Left kidney (tissue), 2 donors: ENCODE results near the gene IL15RA. TPM values are rescaled to one million over a fixed set of nuclear protein-coding genes. Genes with fewer than 3 reads are reported as not detected.
"Not testable (repeated sequence)": the region's sequence is repeated elsewhere in the genome, so short reads cannot be mapped to it uniquely, and the experiment has no call there.

Source experiments
- DNase-seq: peaks from one replicate; pipeline ENCODE4 v3.0.0-alpha.2; 2013
- polyA plus RNA-seq: library from polyadenylated mRNA; unstranded; fragments of 120-200 nt; gene quantifications from one replicate; pipeline ENCODE4 v1.2.1, GENCODE V29; 2013; ENCODE audit not compliant: insufficient read length

Gene IL15RA
- polyA plus RNA-seq, 1 donor, result 1.8 TPM

DNA sequence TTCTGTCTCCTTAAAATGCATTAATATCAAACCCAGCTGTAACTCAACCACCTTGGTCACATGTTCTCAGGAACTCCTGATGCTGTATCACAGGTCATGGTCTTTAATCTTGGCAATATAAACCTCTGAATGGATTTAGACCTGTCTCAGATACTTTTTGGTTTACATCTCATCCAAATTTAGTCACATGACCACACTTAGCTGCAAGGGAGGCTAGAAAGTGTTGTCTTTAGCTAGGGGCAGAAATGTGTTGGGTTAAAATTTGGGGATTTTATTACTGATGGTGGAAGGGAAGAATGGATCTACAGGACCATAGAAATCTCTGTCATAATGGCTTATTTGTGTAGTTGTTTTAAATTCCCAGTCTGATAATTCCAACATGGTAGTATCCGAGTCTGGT is 29.6 kb upstream of the IL15RA start:
- DNase-seq, result no peak

DNA sequence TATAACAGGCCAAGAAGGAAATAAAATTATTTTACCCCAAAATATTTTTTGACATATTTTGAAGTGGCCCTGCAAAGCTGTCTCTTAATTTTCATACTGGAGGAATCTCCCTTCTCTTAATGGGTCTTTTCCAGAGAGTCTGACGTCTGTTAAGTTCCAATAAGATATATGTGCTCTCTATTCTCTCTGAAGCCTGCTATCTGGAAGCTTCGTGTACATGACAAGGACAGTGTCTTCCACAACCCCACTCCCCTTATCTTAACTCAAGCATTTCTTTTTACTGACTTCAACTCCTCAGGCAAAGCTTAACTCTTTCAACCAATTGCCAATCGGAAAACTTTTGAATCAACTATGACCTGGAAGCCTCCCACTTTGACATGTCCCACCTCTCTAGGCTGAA is 29.2 kb upstream of the IL15RA start:
- no peak for DNase-seq

DNA sequence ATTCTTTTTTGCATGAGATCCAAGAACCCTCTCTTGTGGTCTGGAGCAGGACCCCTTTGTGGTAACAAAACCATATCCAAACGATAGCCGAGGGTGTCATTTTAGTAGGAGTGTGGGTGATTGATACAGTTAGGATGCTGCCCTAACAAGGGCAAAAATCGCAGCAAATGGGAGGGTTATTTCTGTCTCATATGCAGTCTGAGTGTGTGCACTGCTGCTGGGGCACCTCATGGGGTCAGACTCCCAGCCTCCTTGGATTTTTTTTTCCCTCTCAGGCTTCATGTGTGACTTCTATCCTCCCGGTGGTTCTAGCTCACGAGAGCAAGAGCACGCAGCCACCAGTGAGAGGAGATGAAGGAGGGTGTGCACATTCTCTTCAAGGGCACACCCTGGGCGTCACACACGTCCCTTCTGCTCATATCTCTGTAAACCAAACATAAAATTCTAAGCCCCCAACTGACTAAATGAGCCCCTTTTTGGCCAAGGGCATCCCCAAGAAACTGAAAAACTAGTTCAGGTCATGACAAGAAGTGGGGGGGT is 28.6 kb upstream of the IL15RA start:
- DNase-seq, result no peak

DNA sequence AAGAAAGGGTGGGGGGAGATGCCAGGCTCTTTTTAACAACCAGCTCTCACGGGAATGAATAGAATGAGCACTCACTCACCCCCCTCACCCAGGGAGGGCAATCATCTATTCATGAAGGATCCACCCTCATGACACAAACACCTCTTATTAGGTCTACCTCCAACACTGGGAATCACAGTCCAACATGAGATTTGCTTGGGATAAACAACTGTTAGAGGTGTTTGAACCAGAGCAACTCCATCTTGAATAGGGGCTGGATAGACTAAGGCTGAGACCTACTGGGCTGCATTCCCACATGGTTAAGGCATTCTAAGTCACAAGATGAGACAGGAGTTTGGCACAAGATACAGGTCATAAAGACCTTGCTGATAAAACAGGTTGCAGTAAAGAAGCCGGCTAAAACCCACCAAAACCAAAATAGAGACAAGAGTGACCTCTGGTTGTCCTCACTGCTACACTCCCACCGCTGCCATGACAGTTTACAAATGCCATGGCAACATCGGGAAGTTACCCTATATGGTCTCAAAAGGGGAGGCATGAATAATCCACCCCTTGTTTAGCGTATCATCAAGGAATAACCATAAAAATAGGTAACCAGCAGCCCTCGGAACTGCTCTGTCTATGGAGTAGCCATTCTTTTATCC is 27.9 kb upstream of the IL15RA start:
- DNase-seq, result not testable (repeated sequence)

DNA sequence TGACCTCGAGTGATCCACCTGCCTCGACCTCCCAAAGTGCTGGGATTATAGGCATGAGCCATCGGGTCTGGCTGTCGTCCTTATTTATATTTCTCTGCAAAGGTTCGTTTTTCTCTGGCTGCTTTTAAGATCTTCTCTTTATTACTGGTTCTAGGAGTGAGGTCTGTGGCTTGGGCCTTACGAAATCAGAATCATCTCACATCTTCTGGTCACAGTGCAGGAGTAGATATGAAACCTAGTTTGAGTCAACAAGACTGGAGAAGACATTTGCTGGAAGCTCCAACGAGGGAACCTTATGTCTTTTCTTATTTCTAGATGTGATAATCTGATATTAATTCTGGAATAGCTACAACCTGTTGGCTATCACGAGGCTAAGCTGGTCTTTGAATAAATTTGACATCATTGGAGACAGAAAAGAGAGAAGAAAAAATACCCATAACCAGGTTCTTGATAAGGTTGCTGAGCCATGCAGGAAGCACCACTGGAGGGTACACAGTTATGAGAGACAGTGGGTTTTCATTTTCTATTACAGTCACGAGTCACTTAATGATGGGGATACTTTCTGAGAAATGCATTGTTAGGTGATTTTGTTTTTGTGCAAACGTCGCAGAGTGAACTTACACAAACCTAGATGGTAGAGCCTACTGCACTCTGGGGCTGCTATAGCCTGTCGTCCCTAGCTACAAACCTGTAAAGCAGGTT is 25.6 kb upstream of the IL15RA start:
- no peak for DNase-seq

DNA sequence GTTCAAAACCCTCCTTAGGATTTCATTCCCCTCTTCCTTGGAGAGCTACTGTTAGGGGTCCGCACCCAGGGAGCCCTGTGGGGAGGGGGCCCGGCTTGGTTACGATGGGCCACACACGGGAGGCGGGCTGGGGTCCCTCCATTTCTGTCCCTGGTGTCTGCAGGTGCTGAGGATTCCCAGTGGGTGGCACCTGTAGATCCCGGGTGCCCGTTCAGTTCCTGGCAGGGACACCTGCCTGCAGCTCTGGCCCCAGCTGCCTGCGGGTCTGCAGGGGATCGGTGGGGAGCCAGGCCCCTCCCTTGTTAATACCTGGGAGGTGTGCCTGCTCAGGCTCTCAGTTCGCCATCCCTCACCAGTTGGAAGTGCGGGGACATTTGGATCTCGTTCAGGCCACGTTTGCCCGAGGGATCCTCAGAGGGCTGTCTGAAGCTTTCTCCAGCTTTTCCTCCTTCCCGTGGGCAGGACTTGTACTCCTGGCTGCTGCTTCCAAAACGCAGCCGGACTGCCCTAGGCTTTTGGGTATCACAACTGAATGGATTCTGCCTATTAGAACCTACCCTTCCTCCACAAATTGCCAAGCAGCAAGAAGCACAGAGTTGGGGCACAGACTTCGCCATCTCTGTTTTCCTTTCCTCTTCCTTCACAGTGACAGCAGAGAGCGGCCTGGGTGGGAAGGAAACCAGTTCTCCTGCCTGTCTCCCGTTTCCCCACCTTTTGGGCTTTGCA is 22.3 kb upstream of the IL15RA start:
- DNase-seq, result no peak

DNA sequence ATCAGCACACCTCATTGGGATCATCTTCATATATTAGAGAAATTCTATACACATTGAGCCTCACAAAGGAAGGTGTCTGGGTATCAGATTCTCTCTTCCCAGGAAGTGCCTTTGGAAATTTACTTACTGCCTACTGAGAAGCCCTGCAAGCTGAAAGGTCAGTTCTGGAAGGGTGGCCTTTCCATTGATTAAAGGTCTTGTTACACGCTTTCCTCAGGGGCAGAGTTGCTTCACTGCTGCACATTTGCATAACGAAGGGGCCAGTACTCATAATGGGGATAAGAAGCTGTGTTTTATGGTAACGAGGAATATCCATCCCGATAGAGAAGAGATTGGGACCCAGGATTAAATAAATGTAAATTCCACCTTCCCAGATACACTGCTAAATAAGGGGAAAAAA is 19.4 kb upstream of the IL15RA start:
- no peak for DNase-seq

DNA sequence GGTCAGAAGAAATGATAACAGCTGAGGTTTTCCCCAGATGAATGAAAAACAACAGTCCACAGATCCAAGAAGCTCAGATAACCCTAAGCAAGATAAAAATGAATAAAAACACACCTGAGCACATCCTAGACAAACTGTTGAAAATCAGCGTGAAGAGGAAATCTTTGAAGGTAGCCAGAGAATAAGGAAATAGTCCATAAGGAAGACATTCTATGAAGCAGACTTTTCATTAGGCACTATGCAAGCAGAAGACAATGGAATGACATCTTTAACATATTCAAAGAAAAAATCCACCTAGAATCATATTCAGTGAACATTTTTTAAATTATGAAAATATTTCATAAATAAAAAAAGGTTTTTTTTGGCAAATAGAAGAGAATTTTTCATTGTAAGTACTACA is 15.1 kb upstream of the IL15RA start:
- DNase-seq, result no peak

DNA sequence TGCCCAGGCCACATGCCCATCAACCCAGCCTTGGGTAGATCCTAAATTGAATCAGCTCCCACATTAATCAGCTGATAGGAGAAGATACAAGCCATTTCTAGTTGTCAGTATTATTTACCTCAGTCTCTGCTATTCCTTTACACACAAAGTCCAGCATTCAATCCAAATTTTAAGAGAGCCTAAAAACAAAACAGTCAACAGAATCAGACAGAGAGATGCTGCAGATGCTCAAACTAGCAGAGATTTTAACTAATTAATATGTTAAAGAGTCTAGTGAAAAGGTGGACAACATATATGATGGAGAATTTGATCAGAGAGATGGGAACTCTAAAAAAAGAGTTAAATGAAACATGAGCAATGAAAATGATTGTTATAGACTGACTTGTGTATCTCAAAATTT is 14.4 kb upstream of the IL15RA start:
- DNase-seq, result no peak

DNA sequence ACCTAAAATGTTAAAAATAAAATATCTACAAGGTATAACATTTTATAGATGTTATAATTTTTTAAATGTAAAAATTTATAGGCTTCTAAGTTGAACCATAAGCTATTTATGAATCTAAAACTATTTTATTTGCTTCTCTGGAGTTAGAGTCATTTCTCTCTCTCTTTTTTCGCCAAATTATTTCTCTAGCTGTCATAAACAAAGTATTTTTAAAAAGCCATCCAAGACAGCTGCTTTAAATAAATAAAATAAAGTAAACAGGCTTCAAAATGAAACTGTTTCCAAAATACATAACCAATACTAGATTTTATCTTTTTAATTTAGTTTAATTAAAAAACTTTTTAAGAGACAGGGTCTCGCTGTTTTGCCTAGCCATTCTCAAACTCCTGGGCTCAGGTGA is 12.4 kb upstream of the IL15RA start:
- DNase-seq, result no peak

DNA sequence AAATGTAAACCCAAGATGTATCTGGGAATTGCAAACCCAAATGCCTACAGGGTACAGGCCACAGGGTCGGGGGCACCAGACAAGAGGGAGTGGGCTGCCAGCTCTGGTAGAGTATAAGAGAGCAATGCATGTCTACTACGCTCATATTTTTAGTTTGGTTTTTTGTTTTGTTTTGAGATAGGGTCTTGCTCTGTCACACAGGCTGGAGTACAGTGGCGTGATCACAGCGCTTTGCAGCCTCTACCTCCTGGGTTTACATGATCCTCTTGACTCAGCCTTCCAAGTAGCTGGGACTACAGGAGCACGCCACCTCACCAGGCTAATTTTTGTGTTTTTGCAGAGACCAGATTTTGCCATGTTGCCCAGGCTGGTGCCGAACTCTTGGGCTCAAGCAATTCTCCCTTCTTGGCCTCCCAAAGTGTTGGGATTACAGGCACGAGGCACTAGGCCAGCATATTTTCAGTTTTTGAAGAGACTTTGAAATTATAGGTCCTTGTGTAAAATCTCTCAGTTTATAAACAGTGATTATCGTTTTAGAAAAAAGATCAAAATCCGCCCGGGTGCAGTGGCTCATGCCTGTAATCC is 11.1 kb upstream of the IL15RA start:
- DNase-seq, result no peak

DNA sequence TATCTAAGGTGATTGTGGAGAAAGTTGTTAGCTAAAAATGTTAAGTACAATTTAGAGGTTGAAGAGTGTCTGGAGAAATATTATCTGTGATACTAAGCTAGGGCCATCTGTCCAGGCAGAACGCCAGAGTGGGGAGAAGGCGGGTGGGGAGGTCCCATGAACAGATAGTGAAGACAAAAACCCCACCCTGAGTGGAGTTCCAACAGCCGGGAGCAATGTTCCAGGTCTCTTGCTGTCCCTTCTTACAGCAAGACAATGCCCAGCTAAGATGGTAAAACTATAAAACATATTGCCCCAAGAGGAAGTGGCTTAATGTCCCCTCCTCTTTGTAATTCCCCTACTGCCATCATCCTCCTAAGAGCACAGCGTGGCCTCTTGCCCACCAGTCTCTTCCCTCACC is 10.4 kb upstream of the IL15RA start:
- DNase-seq, result no peak

DNA sequence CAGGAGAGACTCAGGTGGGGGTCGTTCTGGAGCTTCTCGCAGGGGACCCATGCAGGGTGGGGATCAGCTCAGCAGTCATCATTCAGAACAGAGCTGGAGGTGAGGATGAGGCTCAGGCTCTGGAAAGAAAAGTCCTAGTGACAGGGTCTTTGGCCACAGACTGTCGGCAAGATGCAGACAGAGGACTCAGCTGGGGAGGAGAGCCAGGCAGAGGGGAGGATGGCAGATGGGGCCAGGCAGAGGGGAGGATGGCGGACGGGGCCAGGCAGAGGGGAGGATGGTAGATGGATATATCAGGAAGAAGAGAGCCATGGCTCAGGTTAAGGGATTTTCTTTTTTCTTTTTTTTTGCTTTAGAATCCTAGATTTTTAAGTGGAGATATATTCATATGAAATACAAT is 7.7 kb upstream of the IL15RA start:
- DNase-seq, result no peak

DNA sequence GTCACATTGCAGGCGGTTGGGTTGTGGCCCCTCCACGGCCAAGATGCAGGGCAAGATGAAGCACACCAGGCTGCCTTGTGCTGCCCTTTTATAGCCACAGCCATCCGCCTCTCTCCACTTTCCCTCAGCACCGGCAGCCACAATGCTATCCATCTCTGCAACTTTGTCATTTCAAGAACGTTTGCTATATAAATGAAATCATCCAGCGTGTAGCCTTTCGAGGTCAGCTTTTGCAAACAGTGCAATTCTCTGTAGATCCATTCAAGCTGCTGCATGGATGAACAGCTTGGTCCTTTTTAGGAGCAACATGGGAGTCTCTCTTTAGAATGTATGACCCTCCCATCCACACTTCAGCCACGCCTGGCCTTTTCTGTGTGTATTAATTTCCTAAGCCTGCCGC is 6.4 kb upstream of the IL15RA start:
- DNase-seq, result peak; percentile 34

DNA sequence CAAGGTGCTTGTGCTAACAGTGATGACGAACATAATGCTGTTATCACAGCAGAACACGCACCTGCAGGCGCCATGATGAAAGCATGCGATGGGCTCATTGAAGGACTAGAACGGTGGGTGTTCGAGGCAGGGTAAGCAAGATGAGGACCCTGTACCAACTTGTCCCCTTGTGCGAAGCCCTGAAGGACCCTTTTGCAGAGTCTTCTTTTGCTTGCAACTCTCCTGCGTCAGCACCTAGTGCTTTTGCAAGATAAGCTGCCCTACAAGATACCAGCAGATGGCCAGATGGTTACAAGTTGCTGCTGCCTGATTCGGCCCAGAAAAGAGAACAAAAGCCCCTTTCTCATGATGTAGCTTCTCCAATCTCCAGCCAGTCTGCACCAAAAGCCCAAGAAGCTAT is 4.2 kb upstream of the IL15RA start:
- DNase-seq, result no peak

DNA sequence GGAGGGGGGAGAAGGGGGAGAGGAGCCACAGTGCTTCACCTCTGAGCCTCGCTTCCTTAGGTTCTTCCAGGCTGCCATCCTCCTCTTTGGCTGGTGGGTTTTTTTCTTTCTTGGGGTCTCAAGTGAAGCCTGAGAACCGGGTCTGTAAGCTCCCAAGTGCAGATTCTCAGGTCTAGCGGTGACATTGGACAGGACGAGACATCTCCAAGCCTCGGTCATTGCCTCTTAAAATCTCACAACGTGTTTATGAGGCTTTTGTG is 817 bp upstream of the IL15RA start:
- no peak for DNase-seq

DNA sequence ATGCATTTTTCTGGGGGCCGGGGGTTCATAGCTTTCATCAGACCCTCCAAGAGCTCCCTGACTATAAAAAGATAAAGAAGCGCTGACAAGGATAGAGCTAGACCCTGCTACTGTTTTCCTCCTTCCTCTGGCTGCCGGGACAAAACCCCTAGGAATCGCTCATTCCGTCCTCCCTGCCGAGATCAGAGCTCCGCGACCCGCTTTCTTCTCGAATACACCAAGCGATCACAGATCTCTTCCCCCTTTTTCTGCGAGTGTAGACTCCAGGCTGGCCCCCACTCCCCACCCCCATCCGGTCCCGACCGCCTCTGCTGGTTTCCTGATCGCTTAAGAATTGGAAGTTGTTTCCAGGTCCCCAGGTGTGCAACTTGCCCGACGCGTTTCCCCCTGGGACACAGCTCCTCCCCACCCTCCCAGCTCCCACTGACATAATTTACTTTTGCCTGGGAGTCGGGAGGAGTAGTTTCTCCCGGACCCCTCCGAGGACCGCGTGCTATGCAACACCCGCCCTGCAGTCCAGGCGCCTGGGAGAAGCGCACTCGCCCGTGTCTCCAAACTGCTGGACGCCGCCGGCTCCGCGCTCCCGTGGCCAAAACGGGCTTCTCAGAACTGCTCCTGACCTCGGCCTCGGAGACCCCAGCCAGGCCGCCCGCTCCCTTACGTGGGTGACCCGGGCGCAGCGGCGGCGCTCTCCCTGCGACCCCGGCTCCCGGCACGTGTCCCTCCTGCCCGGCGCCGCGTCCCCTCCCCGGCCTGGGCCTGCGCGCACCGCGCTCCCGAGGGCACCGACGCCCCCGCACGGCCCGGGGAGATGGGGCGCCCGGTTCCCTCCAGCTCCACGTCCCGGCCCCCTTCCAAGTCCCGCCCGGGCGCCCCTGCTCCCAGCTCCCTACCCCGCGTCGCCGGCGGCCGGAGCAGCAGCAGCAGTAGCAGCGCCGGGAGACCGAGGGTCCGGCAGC is 552 bp downstream of the IL15RA start:
- DNase-seq, result peak; percentile 28

DNA sequence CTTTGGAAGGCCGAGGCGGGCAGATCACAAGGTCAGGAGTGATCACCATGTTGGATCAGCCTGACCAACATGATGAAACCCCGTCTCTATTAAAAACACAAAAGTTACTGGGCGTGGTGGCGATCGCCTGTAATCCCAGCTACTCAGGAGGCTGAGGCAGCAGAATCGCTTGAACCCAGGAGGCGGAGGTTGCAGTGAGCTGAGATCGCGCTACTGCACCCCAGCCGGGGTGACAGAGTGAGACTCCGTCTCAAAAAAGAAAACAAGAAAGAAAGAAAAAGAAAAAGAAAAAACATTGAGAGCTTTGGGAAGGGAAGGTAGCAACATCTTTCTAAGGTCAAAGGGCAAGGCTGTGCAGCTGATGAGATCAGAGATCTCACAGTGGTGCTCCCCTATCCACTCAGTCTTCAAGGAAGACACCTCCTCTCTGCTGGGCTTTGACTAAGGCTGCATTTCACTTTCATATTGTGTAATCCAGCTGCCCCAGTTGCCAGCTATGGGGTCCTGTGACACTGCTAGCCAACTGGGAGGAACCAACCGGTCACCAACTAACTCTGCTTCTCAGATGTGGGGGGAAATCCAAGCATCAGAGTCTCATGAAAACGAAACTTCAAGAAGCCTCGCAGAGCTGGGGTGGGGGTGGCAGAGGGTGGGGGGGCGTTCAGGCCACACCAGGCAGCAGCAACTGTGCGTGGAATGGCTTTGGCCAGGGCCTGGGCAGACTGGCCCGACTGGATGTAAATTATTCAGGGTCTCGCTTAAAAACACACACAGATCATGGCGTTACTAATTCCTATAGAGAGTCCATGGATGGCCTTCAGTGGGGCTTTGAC is 1.5 kb downstream of the IL15RA start:
- no peak for DNase-seq

DNA sequence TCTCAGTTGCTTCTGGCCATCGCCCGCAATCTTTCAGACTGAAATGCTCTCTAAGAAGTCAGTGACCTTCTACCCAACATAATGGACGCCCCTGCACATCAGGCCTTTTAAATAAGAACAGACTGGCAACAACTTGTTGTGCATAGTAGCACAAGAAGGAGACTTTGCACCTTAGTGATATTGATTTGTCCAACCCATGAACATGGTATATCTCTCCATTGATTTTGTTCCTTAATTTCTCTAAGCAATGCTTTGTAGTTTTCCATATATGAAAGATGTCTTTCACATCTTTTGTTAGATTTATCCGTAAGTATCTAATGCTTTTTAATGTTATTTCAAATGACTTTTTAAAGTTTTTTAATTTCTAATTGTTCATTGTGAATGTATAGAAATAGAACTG is 4.3 kb downstream of the IL15RA start:
- DNase-seq, result no peak

DNA sequence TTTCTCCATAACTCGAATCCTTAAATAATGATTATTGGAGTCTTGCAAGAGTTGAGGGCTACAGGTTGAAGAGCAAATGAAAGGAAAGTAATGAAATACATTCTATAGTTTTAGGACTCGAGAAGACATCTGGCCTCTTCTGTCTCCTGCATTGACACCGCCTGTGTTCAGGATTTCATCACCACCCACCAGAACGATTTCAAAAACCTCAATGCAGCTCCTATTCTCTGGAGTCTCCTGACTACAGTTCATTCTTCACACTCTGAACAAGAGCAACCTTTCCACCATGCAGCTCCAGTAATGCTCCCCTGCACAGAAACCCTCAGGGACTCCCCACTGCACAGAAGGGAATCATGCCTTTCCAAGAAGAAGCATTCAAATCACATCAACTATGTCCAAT is 5.5 kb downstream of the IL15RA start:
- DNase-seq, result no peak

DNA sequence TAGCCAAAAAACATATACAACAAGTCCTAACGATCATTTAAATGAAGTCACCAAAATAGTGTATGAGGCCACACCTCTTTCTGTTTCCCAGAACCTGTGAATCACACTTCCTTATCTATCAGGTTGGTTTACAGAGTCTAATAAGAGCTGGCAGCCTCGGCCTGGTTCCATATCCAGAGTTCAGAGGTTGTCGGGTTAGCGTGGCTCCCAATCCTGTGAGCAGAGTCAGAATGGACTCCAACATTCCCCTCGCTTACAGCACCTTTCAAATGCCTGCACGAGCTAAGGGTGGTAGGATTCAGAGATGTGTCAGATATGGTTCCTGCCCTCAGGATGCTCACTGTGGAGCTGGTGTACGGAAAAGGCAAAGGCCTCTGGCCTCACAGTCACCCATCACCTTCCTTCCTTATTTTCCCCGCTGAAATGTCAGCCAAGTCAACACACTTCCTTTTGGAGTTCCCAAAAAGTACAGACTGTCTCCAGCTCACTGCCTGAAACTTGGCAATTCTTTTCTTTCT is 6.0 kb downstream of the IL15RA start:
- DNase-seq, result no peak
